A673 (cell line): ENCODE results near the gene SPNS2. TPM values are rescaled to one million over a fixed set of nuclear protein-coding genes. Genes with fewer than 3 reads are reported as not detected.

Source experiments
- BruUV-seq: library from RNA; stranded (reverse); fragments of 400-500 nt; replicated peaks from 2 replicates; lab custom pipeline; 2021; lab: Mats Ljungman, UMichigan
- CTCF ChIA-PET: fragments of 300-600 bp; sonication (Branson Sonifier 250); formaldehyde crosslinking; loops from one replicate; lab custom pipeline; 2022; ENCODE audit warnings: antibody characterized with exemption; lab: Charles Lee
- POLR2A ChIA-PET: fragments of 300-600 bp; sonication (Branson Sonifier 250); formaldehyde crosslinking; loops from one replicate; lab custom pipeline; 2022; ENCODE audit warnings: antibody characterized with exemption; ENCODE audit not compliant: low non-redundant PET; lab: Charles Lee
- DNase-seq: peaks from one replicate; pipeline ENCODE4 v3.0.0-alpha.2; 2015; ENCODE audit warnings: low spot score
- H3K27ac ChIP-seq: fragments of 200-600 bp; sonication (generic); 2 replicates; pipeline ENCODE4 v1.5.1; 2016; ENCODE audit warnings: mixed run types, low read depth, mild to moderate bottlenecking, mixed read lengths, antibody characterized with exemption, low read length; ENCODE audit not compliant: poor library complexity, severe bottlenecking
- H3K27me3 ChIP-seq: fragments of 200-600 bp; sonication (generic); replicated peaks from 2 replicates; pipeline ENCODE4 v1.6.1; 2017; ENCODE audit warnings: mixed run types, low read depth, mild to moderate bottlenecking, mixed read lengths, antibody characterized with exemption, low read length; ENCODE audit not compliant: insufficient read depth, poor library complexity
- H3K36me3 ChIP-seq: fragments of 200-600 bp; sonication (generic); 2 replicates; pipeline ENCODE4 v1.6.1; 2016; ENCODE audit warnings: mixed run types, mild to moderate bottlenecking, mixed read lengths, antibody characterized with exemption, low read length; ENCODE audit not compliant: insufficient read depth, poor library complexity, severe bottlenecking
- H3K4me1 ChIP-seq: fragments of 200-600 bp; sonication (generic); 2 replicates; pipeline ENCODE4 v1.6.1; 2017; ENCODE audit warnings: mixed run types, mild to moderate bottlenecking, mixed read lengths, antibody characterized with exemption, low read length; ENCODE audit not compliant: insufficient read depth, poor library complexity, severe bottlenecking
- H3K4me3 ChIP-seq: fragments of 200-600 bp; sonication (generic); 2 replicates; pipeline ENCODE4 v1.5.1; 2016; ENCODE audit warnings: low read depth, mixed run types, mild to moderate bottlenecking, mixed read lengths, low read length; ENCODE audit not compliant: poor library complexity, severe bottlenecking
- H3K9me3 ChIP-seq: fragments of 200-600 bp; sonication (generic); 2 replicates; pipeline ENCODE4 v1.6.1; 2016; ENCODE audit warnings: mixed run types, low read depth, mild to moderate bottlenecking, mixed read lengths, antibody characterized with exemption, low read length; ENCODE audit not compliant: poor library complexity, severe bottlenecking
- EZH2 ChIP-seq: fragments of 200-600 bp; sonication (generic); IDR thresholded peaks from 2 replicates; pipeline ENCODE4 v1.6.1; 2017; ENCODE audit warnings: borderline replicate concordance, low read depth, mild to moderate bottlenecking, mixed read lengths, antibody characterized with exemption, low read length; ENCODE audit not compliant: poor library complexity, severe bottlenecking
- intact Hi-C: fragments of 100-400 bp; cut with micrococcal nuclease; formaldehyde crosslinking; loops from one replicate; pipeline ENCODE4 v1.10.0; 2022; ENCODE audit not compliant: unreplicated experiment
- total RNA-seq: library from RNA; stranded (reverse); gene quantifications from 2 replicates; pipeline ENCODE4 v1.2.3, GENCODE V29; 2021
- TF ChIP-seq, protein P1 (sequence below): fragments of 300-800, 200-600 bp; sonication (generic); conservative IDR thresholded peaks from 2 replicates; pipeline ENCODE4 v1.5.1; 2017; ENCODE audit warnings: low read depth, mild to moderate bottlenecking, antibody characterized with exemption, low read length, moderate library complexity, mixed read lengths

Gene SPNS2
- total RNA-seq, 1 experiment from 2014 or later = not detected

DNA sequence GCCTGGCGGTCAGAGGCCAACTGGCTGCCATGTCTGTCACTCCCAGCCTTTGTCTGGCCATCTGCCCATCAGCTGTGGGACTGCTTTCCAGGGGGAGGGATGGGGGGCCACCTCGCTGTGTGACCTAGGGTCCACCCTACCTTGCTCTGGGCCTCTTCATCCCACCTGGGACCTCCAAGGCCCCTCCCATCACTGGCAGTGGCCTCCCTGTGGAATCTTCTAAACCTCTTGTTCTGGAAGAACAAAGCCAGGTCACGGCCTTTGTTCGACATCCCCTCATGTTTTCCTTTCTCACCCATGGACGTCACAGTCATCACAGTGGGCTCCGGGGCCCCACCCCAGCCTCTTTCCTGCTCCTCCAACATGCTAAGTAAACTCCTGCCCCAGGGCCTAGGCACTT, 24.0 kb downstream of the SPNS2 start:
- TF ChIP-seq, protein P1, sequence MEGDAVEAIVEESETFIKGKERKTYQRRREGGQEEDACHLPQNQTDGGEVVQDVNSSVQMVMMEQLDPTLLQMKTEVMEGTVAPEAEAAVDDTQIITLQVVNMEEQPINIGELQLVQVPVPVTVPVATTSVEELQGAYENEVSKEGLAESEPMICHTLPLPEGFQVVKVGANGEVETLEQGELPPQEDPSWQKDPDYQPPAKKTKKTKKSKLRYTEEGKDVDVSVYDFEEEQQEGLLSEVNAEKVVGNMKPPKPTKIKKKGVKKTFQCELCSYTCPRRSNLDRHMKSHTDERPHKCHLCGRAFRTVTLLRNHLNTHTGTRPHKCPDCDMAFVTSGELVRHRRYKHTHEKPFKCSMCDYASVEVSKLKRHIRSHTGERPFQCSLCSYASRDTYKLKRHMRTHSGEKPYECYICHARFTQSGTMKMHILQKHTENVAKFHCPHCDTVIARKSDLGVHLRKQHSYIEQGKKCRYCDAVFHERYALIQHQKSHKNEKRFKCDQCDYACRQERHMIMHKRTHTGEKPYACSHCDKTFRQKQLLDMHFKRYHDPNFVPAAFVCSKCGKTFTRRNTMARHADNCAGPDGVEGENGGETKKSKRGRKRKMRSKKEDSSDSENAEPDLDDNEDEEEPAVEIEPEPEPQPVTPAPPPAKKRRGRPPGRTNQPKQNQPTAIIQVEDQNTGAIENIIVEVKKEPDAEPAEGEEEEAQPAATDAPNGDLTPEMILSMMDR = no peak
- no peak for DNase-seq
- Histone ChIP-seq H3K4me1 (no peaks in the 10 kb centered on the region), H3K27ac (no peak overlapping the region), H3K9me3 (no peaks in the 10 kb centered on the region), H3K36me3 (no peaks in the 10 kb centered on the region), H3K27me3 (no peaks in the 10 kb centered on the region), H3K4me3 (no peak overlapping the region)
- CTCF ChIA-PET = interaction anchor here (0.9 kb wide), 1 partner anchor 44 kb away, joined by 3 read pairs; no protein-coding TSS in a partner anchor
- no TSS peak for BruUV-seq
- POLR2A ChIA-PET = no interaction called here
- intact Hi-C loops = no loop called here

DNA sequence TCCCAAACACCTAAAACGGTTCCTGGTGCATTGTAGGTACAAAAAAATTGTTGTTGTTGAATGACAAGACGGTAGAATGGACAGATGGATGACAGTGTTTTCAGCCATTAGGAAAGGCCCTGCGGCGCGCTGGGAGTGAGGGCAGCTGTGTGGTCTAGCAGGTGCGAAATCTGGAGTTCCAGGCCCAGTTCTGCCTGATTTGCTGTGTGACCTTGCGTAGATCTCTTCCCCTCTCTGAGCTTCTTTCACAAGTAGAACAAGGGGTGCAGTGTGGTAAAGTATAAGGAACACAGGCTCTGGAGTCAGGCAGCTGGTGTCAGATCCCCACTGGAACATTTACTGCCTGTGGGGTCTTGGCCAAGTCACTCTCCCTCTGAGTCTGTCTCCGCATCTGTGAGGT, 25.3 kb downstream of the SPNS2 start:
- intact Hi-C loops = no loop called here
- ChIA-PET POLR2A (no interaction called here), CTCF (interaction anchor here (0.6 kb wide), 1 partner anchor 244 kb away, joined by 11 read pairs; no protein-coding TSS in a partner anchor)
- Histone ChIP-seq H3K27me3 (no peaks in the 10 kb centered on the region), H3K27ac (no peak overlapping the region), H3K4me1 (no peaks in the 10 kb centered on the region), H3K4me3 (no peak overlapping the region), H3K9me3 (no peaks in the 10 kb centered on the region), H3K36me3 (no peaks in the 10 kb centered on the region)
- no TSS peak for BruUV-seq
- DNase-seq = no peak
- TF ChIP-seq, protein P1 = no peak
- TF ChIP-seq EZH2 = no peak

GRCh38 chr17:4525691-4526397, 27.2 kb downstream of the SPNS2 start:
- no peaks in the 10 kb centered on the region for H3K27me3 ChIP-seq
- DNase-seq = no peak
- TF ChIP-seq, protein P1 = no peak
- TF ChIP-seq EZH2 = no peak
- no peaks in the 10 kb centered on the region for H3K9me3 ChIP-seq
- ChIA-PET CTCF (no interaction called here), POLR2A (no interaction called here)
- intact Hi-C loops = no loop called here
- H3K4me1 ChIP-seq = no peaks in the 10 kb centered on the region
- H3K4me3 ChIP-seq = no peak overlapping the region
- H3K36me3 ChIP-seq = no peaks in the 10 kb centered on the region
- no peak overlapping the region for H3K27ac ChIP-seq
- no TSS peak for BruUV-seq
